ENCODE measurements around the gene PYGM. TPM values are rescaled to one million over a fixed set of nuclear protein-coding genes. Genes with fewer than 3 reads are reported as not detected.

Gene PYGM
- total RNA-seq, 4 donors from 2014 or later: 2.1 to 25.9 (median 12.2) TPM

- no peak for TF ChIP-seq CTCF (IDR thresholded peaks at IDR 0.05)
- no peak for DNase-seq (ENCODE audit: low spot score)
- ATAC-seq (ENCODE audit: low FRiP score): peak; percentile 0
Observed at GRCh38 chr11:64742087-64742888, 17.5 kb downstream of the PYGM start.

GRCh38 chr11:64741375-64742086, 18.2 kb downstream of the PYGM start:
- ATAC-seq (ENCODE audit: low FRiP score) (no peak), DNase-seq (ENCODE audit: low spot score) (no peak)
- TF ChIP-seq CTCF (IDR thresholded peaks at IDR 0.05): no peak

GRCh38 chr11:64739871-64740270, 19.9 kb downstream of the PYGM start:
- TF ChIP-seq CTCF (IDR thresholded peaks at IDR 0.05): no peak
- no peak for DNase-seq (ENCODE audit: low spot score)
- ATAC-seq (ENCODE audit: low FRiP score): no peak

- no peak for ATAC-seq (ENCODE audit: low FRiP score)
- no peak for DNase-seq (ENCODE audit: low spot score)
- no peak for TF ChIP-seq CTCF (IDR thresholded peaks at IDR 0.05)
Observed at GRCh38 chr11:64736654-64737053, 23.1 kb downstream of the PYGM start.

- ATAC-seq (ENCODE audit: low FRiP score): no peak
- no peak for TF ChIP-seq CTCF (IDR thresholded peaks at IDR 0.05)
- DNase-seq (ENCODE audit: low spot score): no peak
Observed at GRCh38 chr11:64735725-64736259, 24.0 kb downstream of the PYGM start.

GRCh38 chr11:64734811-64735724, 24.7 kb downstream of the PYGM start:
- DNase-seq (ENCODE audit: low spot score): no peak
- no peak for TF ChIP-seq CTCF (IDR thresholded peaks at IDR 0.05)
- ATAC-seq (ENCODE audit: low FRiP score): no peak
